Erythroblast (primary cell): Measurements from ENCODE around the gene XCL1.
"Not testable (repeated sequence)": the region's sequence is repeated elsewhere in the genome, so short reads cannot be mapped to it uniquely, and the experiment has no call there.

Experiments used
- DNase-seq, 2 experiments: peaks; one replicate each; lab custom pipeline; 2025; lab: John Stamatoyannopoulos, UW
- GATA1 ChIP-seq: IDR thresholded peaks from 2 replicates; pipeline ENCODE4 v1.6.1; 2011; ENCODE audit warnings: low read depth, mild to moderate bottlenecking, control low read depth, low read length, moderate library complexity
- POLR2A ChIP-seq: IDR thresholded peaks from 2 replicates; pipeline ENCODE4 v1.6.1; 2011; ENCODE audit warnings: mild to moderate bottlenecking, low read length

The XCL1 gene

DNA sequence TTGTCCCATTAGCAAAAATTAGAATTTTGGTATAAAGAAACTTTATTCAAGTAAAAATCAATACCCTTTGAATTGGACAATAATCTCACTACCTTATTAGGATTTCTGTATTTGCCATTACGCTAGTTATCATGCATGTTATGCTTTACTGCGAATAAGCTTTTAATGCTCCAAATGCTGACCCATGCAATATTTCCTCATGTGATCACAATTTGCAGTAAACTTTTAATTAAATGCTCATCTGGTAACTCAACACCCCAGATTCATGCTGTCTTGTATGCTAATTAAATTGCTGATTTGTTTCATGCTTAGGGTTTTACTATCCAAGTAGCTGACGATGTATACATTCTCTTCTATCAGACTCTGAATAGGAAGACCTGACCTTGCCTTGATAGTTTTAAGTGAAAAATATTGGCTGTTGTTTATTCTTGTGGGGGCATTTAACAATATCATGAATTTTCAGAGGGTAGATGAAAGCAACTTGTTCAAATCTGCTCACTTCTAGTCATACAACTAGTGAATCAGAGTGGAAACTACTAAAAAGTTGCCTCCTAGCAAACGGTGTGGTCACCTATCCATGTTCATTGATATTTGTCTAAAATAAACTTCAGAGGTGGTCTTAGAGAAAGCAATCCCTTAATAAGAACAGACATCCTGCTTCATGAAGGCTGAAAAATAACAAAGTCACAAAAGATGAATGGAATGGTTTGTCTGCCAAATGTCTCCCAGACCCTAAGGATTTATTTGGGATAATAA lies 5.6 kb downstream of the XCL1 start:
- DNase-seq, result no peak
- TF ChIP-seq POLR2A (no peak), GATA1 (no peak)

DNA sequence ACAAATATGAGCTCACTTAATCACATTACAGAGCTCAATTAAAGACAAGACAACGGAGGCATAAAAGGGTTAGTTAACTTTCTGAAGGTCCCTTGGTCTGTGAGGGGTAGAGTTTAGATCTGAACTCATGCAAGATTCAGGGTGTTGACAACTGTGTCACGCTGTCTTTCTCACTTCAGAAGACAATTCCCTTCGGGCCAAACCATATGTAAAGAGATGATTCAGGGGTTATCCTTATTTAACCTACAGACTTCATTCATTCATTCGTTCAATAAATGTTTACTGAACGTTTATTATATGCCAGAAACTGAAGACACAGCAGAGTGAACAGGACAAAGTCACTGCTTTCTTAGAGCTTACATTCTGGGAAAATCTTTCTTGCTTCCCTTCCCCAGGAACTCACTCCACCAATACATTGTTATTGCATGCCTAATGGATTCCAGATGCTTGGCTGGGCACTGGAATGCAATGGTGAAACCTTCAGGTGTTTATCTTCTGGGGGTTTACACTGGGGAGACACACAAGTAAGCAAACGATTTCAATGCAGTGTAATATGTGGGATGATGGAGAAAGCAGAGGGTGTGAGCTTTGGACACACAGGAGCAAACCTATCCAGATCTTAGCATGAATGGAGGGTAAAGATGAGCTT lies 6.4 kb downstream of the XCL1 start:
- TF ChIP-seq GATA1 (no peak), POLR2A (no peak)
- no peak for DNase-seq

DNA sequence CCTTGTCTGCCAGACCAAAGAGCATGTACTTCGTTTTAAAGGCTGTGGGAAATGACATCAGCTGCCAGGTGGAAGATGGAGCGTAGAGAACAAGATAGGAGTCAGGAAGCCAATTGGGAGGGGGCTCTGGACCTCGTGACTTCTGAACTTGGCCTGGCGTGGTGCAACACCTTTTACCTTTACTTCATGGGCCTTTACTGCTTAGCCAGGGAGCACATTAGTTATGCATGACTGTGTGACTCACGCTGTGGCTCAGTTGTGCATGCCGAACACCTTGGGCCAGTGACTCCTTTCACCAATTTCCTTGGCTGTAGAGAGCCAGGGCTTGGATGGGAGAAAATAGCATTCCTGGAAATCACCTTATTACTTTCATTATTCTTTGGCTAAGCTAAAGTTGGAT lies 7.2 kb downstream of the XCL1 start:
- DNase-seq, result no peak
- TF ChIP-seq POLR2A (no peak), GATA1 (no peak)

DNA sequence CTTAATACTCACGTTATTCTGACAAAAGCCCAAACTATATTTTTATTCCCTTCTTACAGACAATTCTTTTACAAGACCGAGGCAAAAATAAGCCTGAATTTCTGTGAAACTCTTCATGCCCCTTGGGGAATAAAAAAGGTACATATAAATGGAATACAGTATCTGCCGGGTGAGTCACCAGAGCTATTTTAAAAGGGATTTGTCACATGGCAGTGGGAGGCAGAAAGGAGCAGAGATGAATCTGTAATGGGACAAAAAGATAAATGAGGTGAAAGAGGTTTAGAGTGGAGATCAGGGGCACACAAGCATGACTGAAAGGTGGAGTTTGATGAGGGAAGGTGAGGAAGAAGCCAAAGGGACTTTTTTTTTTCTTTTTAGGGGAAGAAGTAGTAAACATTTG lies 8.8 kb downstream of the XCL1 start:
- no peak for DNase-seq
- no peak for TF ChIP-seq GATA1
- no peak for TF ChIP-seq POLR2A

DNA sequence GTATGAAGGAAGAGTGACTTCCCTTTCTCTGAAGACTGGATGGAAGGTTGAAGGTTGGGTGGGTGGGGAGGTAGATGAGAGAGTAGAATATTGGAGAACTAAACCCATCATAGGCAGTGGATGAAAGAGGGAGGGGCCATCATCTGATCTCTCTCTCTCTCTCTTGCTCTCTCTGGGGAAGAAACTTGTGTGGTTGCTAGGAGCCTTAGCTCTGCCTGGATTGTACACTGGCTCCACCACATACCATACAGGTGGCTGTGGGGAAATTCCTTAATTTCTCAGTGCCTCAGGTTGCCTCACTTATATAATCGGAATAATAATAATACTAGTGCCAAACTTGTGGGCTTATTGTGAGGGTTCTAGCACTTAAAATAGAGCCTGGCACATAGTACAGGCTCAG lies 9.5 kb downstream of the XCL1 start:
- TF ChIP-seq GATA1, result no peak
- no peak for TF ChIP-seq POLR2A
- DNase-seq, result no peak

DNA sequence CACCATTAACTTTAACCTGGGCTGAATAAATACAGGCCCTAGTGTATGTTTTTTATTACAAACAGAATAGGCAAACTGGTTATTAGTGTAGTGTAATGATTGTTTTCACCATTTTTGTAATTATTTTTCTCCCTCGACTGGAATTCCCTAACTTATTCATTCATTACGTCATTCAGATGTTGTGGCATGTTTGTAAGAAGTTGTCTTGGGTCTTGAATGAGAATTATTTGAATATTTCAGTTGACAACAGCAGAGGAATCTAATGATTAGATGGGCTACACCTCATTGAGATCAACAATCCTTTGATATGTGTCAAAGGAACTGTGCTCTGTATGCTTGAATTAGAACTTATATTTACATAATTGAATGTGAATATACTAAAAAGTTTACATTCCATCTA lies 12.8 kb downstream of the XCL1 start:
- no peak for TF ChIP-seq GATA1
- TF ChIP-seq POLR2A, result no peak
- no peak for DNase-seq

DNA sequence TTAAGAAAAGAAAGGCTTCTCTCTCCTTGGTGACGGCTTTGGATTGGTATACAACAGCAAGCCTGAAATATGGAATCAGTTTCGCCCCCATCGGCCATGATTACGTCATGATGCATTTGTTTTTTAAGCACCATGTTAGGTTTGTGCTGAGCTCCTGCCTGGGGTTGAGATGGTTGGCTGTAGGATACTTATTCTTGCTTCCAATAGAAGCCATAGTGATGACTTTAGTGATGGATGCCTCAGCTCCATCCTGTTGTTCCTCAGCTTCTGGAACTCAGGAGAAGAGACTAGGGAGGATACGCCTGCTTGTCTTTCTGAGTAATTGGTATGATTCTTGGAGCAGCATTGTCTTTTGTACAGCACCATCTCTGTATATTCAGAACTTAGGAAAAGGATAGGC lies 14.7 kb downstream of the XCL1 start:
- TF ChIP-seq POLR2A (no peak), GATA1 (no peak)
- no peak for DNase-seq

DNA sequence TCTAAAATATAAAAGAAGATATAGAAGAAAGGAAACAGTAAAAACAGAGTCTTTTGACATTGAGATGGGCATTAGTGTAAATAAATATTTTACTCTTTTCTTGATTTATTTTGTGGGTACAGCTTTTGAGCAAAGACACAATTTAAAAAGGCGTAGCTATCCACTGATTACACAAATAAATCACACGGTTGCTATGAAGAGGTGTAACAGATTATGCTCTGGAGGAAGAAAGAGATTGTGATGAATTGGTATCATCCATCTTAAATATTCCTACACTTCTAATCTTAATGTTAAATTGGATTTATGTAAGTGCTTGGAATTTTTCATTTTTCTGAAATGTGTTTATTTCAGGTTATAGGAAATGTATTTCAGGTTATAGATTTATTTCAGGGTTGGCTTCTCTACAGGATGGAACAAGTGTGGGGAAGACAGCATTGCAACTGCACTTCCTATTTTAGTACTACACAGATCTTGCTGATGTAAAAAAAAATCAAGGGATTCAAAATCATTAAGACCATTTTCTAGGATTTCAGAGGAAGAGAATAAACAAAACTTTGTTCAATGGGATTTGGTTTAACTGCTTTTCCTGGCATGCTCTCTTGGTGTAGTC lies 15.3 kb downstream of the XCL1 start:
- TF ChIP-seq GATA1, result no peak
- TF ChIP-seq POLR2A, result no peak

DNA sequence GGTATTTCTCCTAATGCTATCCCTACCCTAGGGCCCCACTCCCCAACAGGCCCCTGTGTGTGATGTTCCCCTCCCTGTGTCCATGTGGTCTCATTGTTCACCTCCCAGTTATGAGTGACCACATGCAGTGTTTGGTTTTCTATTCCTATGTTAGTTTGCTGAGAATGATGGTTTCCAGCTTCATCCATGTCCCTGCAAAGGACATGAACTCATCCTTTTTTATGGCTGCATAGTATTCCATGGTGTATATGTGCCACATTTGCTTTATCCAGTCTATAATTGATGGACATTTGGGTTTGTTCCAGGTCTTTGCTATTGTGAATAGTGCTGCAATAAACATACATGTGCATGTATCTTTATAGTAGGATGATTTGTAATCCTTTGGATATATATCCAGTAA lies 19.0 kb downstream of the XCL1 start:
- DNase-seq, result not testable (repeated sequence)

More for the DNA sequence above, 15.3 kb downstream of the XCL1 start:
- no peak for DNase-seq

DNA sequence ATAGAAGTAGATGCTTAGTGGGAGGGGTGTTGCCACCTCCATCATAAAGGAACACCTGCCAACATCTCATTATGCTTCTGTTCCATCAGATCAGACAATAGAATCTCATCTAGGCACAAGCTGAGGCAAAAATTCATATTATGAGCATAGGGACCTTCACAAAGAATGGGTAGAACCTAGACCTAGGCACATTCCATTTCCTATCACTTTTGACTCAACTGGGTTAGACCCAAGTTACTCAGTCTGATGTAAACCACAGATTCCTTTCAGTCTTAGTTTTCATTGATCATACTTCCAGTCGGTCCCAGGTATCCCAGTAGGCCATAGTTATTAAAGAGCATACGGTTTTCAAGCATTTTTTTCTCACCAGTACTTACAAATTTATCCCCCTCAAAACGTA lies 21.7 kb downstream of the XCL1 start:
- TF ChIP-seq GATA1 (no peak), POLR2A (no peak)
- DNase-seq, result no peak

DNA sequence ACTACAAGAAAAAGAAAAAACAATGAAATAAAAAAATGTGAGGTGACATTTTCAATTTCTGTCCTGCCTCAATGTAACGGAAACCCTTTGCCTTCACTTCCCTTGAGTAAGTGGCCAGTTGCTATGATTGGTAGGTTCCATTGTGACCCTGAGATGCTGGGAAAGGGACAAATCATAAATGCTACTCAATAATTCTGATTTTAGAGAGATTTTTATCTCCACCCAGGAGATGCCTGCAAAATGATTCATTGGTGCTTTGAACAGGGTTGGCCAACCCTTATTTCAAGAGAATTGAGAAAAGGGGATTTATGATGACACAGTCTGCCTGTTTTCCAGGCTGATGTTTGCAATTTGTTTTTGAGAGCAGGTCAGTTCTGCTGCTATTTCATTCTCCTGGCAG lies 22.5 kb downstream of the XCL1 start:
- DNase-seq, result no peak
- TF ChIP-seq POLR2A (no peak), GATA1 (no peak)

DNA sequence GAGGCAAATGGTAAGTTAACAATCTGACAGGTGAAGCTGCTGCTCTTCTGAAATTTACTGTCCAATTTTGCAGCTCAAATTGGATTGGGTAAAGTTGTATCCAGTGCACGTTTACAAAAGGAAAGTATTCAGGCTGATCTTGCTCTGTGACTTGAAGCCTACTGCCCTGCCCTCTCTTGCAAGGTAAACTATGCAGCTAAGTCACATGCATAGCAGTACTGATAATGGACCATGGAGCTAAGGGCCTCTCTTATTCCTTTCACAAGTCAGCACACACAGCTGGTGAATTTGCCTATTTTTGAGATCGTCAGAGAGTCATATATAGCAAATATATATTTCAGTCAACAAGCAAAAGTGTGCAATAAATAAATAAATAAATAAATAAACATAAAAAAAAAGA lies 23.2 kb downstream of the XCL1 start:
- DNase-seq, result no peak
- TF ChIP-seq GATA1, result no peak
- TF ChIP-seq POLR2A, result no peak

DNA sequence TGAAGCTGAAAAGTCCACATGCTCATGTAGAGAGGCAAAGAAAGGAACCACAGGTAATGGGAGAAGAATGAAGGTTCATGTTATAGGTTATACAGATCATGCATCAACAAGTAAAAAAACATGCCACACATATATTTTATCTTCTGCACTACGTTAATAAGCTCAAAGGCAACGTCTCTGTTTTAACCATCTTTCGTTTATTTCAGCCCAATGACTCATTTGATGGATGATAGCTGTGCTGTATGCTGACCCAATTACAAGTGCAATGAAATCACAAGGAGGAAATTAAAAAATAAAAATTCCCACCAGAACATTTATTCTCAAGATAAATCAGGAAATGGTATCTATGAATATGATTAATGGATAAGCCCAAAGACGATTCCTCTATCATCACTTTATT lies 24.6 kb downstream of the XCL1 start:
- DNase-seq, result no peak
- TF ChIP-seq POLR2A (no peak), GATA1 (no peak)

DNA sequence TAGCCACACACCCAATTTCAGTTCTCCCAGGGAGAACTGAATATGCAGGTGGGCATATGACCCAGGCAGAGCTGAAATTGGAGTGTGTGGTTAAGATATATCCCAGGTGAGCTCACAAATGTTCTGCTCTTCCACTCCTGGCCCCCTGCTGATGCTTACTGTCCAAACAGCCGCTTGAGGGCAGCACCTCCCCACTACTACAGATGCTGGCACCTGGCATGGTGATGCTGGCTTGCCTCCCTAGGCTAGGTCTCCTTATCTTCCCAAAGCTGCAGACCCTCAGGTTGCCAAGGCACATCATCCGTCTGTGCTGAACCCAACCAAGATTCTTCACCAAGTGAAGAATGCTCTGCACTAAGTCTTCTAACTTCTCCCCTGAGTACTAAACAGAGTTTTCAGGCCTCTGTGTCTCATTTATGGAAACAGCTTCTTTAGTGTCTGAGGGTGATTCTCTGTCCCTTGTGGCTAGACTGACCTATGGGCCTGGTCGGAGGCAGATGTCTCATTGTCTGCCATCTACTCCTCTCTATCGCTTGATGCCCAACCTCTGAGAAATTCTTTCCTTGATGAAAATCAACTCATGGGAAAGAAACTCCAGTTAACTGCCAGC lies 27.2 kb downstream of the XCL1 start:
- DNase-seq, result peak; percentile 49 to 70
- TF ChIP-seq GATA1 (no peak), POLR2A (no peak)
